CD14-positive monocyte (primary cell): Measurements from ENCODE around the gene ZBTB7A. TPM values are rescaled to one million over a fixed set of nuclear protein-coding genes. Genes with fewer than 3 reads are reported as not detected.

Source experiments
- DNase-seq, 3 donors: peaks; one replicate each; pipeline ENCODE4 v3.0.0-alpha.2; 2011 to 2022
- H2AFZ ChIP-seq: 2 replicates; pipeline ENCODE4 v1.6.0; 2012; ENCODE audit warnings: mild to moderate bottlenecking, low read depth, low read length, inconsistent platforms; ENCODE audit not compliant: insufficient read depth, poor library complexity, severe bottlenecking
- H3K27ac ChIP-seq, 2 donors: 1 replicate in 1 of 2; 2 replicates in 1 of 2; pipeline ENCODE4 v1.5.1; 2012 to 2013; ENCODE audit warnings: low read length in 2 of 2, control low read depth in 1 of 2, inconsistent platforms in 1 of 2, low read depth in 1 of 2, mild to moderate bottlenecking in 1 of 2
- H3K27me3 ChIP-seq, 2 donors: one replicate each; pipeline versions ENCODE4 v1.6.0 to v1.6.1; 2011 to 2013; ENCODE audit warnings: low read length in 2 of 2; ENCODE audit not compliant: control insufficient read depth in 2 of 2, insufficient read depth in 2 of 2
- H3K36me3 ChIP-seq, 2 donors: replicated peaks in 1 of 2; 1 replicate in 1 of 2; 2 replicates in 1 of 2; pipeline versions ENCODE4 v1.5.1 to v1.6.1; 2012 to 2013; ENCODE audit warnings: low read length in 2 of 2, control low read depth in 1 of 2, inconsistent platforms in 1 of 2, mild to moderate bottlenecking in 1 of 2; ENCODE audit not compliant: insufficient read depth in 2 of 2, control insufficient read depth in 1 of 2
- H3K4me1 ChIP-seq, 2 donors: 1 replicate in 1 of 2; 2 replicates in 1 of 2; pipeline versions ENCODE4 v1.5.1 to v1.6.1; 2012 to 2013; ENCODE audit warnings: low read length in 2 of 2, control low read depth in 1 of 2, inconsistent platforms in 1 of 2, mild to moderate bottlenecking in 1 of 2, moderate library complexity in 1 of 2; ENCODE audit not compliant: insufficient read depth in 2 of 2, control insufficient read depth in 1 of 2
- H3K4me2 ChIP-seq: replicated peaks from 2 replicates; pipeline ENCODE3; 2012; ENCODE audit warnings: low read length, moderate library complexity, mild to moderate bottlenecking; ENCODE audit not compliant: poor library complexity, severe bottlenecking; ENCODE audit errors: extremely low read depth
- H3K4me3 ChIP-seq, 3 experiments: fragments of 200-600 bp in 1 of 3; sonication (generic) in 1 of 3; replicated peaks in 1 of 3; 1 replicate in 2 of 3; 2 replicates in 1 of 3; pipeline ENCODE4 v1.5.1; 2011 to 2013; ENCODE audit warnings: low read length in 3 of 3, mild to moderate bottlenecking in 3 of 3, control low read depth in 2 of 3, low read depth in 2 of 3, inconsistent platforms in 1 of 3, moderate library complexity in 1 of 3
- H3K79me2 ChIP-seq: 2 replicates; pipeline ENCODE4 v1.6.0; 2012; ENCODE audit warnings: mild to moderate bottlenecking, control low read depth, inconsistent platforms, low read length, moderate library complexity; ENCODE audit not compliant: insufficient read depth
- H3K9ac ChIP-seq: 2 replicates; pipeline ENCODE4 v1.6.0; 2017; ENCODE audit warnings: low read length, mild to moderate bottlenecking; ENCODE audit not compliant: insufficient read depth, poor library complexity, severe bottlenecking
- H3K9me3 ChIP-seq, 2 donors: replicated peaks in 1 of 2; 1 replicate in 1 of 2; 2 replicates in 1 of 2; pipeline versions ENCODE4 v1.5.1 to v1.6.1; 2012 to 2013; ENCODE audit warnings: low read length in 2 of 2, control low read depth in 1 of 2; ENCODE audit not compliant: control insufficient read depth in 1 of 2, insufficient read depth in 1 of 2
- H4K20me1 ChIP-seq: 2 replicates; pipeline ENCODE4 v1.6.0; 2012; ENCODE audit warnings: mild to moderate bottlenecking, low read length, control low read depth, moderate library complexity; ENCODE audit not compliant: insufficient read depth
- H3K27ac Mint-ChIP-seq, 7 donors: one replicate each; pipeline ENCODE4 v1.8.0; 2020; ENCODE audit warnings: mild to moderate bottlenecking in 7 of 7, mixed read lengths in 7 of 7, moderate library complexity in 6 of 7, inconsistent platforms in 2 of 7
- H3K27me3 Mint-ChIP-seq, 3 donors: one replicate each; pipeline ENCODE4 v1.8.0; 2021 to 2022; ENCODE audit warnings: low read depth in 3 of 3, mild to moderate bottlenecking in 3 of 3, mixed read lengths in 3 of 3, moderate library complexity in 3 of 3, inconsistent platforms in 1 of 3
- H3K36me3 Mint-ChIP-seq, 2 donors: one replicate each; pipeline ENCODE4 v1.8.0; 2020; ENCODE audit warnings: mixed read lengths in 2 of 2, inconsistent platforms in 1 of 2, mild to moderate bottlenecking in 1 of 2
- H3K4me1 Mint-ChIP-seq: one replicate; pipeline ENCODE4 v1.8.0; 2020; ENCODE audit warnings: mild to moderate bottlenecking, mixed read lengths
- H3K4me3 Mint-ChIP-seq, 2 donors: one replicate each; pipeline ENCODE4 v1.8.0; 2020; ENCODE audit warnings: mild to moderate bottlenecking in 2 of 2, mixed read lengths in 2 of 2, moderate library complexity in 1 of 2
- H3K9me3 Mint-ChIP-seq, 7 donors: one replicate each; pipeline ENCODE4 v1.8.0; 2020 to 2022; ENCODE audit warnings: mixed read lengths in 7 of 7, mild to moderate bottlenecking in 6 of 7, moderate library complexity in 6 of 7, inconsistent platforms in 2 of 7
- WGBS: methylation state at CpG from one replicate; pipeline ENCODE4 v1.1.5; 2013; ENCODE audit warnings: missing lambda C conversion rate; ENCODE audit not compliant: insufficient coverage; 5-methylcytosine and 5-hydroxymethylcytosine counted together
- intact Hi-C, 2 donors: fragments of 100-400 bp; cut with micrococcal nuclease; formaldehyde crosslinking; loops; one replicate each; pipeline versions ENCODE4 v1.15.0 to v1.15.1; 2023
- polyA plus RNA-seq, 3 donors: library from polyadenylated mRNA; depleted of rRNA in 1 of 3; unstranded in 2 of 3; stranded (reverse) in 1 of 3; fragments of 300-500 nt in 2 of 3; fragments of >200 nt in 1 of 3; fragmentation: Illumina TruSeq in 2 of 3; gene quantifications; 1 replicate in 2 of 3; 2 replicates in 1 of 3; pipeline ENCODE4 v1.2.3, GENCODE V29; 2012 to 2021
- TF ChIP-seq, protein P1 (sequence below): fragments of 200-600 bp; IDR thresholded peaks from one replicate; pipeline ENCODE4 v1.8.0; 2022; ENCODE audit warnings: antibody characterized with exemption, mild to moderate bottlenecking

The ZBTB7A gene
- polyA plus RNA-seq, 3 donors: 18.0 to 31.5 (median 20.2) TPM

DNA sequence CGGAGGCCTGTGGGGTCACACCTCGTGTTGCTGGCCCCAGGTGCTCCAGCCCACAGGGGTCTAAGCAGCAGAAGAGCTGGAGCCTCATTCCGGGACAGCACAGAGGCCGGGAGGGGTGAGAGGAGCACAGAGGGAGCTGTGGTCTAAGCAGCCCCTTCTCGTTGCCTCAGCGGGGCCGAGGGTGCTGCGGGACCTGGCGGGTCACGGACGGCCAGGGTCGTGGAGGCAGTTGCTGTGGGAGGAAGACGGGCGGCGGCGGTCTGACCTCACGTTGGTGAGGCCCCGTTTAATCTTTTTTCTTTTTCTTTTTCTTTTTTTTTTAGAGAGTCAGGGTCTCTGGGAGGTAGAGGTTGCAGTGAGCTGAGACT is 37.5 kb downstream of the ZBTB7A start:
- no peak overlapping the region for H3K27ac ChIP-seq
- peaks cover 35% of the 10 kb centered on the region for H4K20me1 ChIP-seq
- H3K4me3 ChIP-seq: no peak overlapping the region
- Mint-ChIP-seq H3K36me3 (peaks cover 22 to 77% of the 10 kb centered on the region in 2 donors), H3K4me3 (no peak overlapping the region), H3K27ac (no peak overlapping the region), H3K27me3 (peaks cover 0 to 2% (median 1%) of the 10 kb centered on the region in 3 donors), H3K9me3 (peaks cover 0 to 3% (median 0%) of the 10 kb centered on the region in 7 donors), H3K4me1 (no peaks in the 10 kb centered on the region)
- H3K27me3 ChIP-seq: no peaks in the 10 kb centered on the region
- WGBS: 88% methylated on average over 12 of the region's 18 CpGs
- no peaks in the 10 kb centered on the region for H3K9me3 ChIP-seq
- no peaks in the 10 kb centered on the region for H3K79me2 ChIP-seq
- DNase-seq: no peak
- peaks cover 57 to 83% of the 10 kb centered on the region in 2 donors for H3K36me3 ChIP-seq
- intact Hi-C loops: no loop called here
- no peaks in the 10 kb centered on the region for H3K4me1 ChIP-seq
- TF ChIP-seq, protein P1, sequence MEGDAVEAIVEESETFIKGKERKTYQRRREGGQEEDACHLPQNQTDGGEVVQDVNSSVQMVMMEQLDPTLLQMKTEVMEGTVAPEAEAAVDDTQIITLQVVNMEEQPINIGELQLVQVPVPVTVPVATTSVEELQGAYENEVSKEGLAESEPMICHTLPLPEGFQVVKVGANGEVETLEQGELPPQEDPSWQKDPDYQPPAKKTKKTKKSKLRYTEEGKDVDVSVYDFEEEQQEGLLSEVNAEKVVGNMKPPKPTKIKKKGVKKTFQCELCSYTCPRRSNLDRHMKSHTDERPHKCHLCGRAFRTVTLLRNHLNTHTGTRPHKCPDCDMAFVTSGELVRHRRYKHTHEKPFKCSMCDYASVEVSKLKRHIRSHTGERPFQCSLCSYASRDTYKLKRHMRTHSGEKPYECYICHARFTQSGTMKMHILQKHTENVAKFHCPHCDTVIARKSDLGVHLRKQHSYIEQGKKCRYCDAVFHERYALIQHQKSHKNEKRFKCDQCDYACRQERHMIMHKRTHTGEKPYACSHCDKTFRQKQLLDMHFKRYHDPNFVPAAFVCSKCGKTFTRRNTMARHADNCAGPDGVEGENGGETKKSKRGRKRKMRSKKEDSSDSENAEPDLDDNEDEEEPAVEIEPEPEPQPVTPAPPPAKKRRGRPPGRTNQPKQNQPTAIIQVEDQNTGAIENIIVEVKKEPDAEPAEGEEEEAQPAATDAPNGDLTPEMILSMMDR: no peak
- H2AFZ ChIP-seq: no peak overlapping the region
- no peak overlapping the region for H3K9ac ChIP-seq
- H3K4me2 ChIP-seq: no peak overlapping the region

DNA sequence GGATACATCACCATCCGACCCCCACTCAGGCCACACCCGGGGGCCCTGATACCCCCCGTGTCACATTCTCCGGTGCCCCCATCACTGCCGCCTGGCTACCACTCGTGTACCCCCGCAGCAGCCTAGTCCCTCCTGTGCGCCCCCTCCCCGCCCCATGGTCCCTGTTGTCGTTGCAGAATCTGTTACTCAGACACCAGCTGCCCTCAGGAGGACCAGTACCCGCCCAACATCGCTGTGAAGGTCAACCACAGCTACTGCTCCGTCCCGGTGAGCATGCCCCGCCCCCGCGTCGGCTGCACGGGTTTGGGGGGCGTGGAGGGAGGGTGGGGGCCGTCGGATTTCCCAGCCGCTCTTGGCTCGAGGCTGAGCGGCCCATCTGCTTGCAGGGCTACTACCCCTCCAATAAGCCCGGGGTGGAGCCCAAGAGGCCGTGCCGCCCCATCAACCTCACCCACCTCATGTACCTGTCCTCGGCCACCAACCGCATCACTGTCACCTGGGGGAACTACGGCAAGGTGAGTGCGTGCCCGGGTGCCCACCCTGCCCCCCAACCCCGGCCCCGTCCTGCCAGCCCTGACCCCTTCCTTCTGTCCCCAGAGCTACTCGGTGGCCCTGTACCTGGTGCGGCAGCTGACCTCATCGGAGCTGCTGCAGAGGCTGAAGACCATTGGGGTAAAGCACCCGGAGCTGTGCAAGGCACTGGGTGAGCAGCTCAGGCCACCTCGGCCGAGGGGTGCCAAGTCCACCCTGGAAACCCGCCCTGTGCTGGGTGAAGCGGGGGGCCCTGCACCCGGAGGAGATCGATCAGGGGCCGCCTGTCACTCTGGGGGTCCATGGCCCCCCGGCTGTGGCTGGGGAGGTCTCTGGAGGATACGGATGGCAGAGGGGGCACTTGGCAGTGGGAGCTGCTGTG is 38.1 kb downstream of the ZBTB7A start:
- peaks cover 60 to 83% of the 10 kb centered on the region in 2 donors for H3K36me3 ChIP-seq
- TF ChIP-seq, protein P1: no peak
- intact Hi-C loops: no loop called here

More for the DNA sequence above, 38.1 kb downstream of the ZBTB7A start:
- H3K79me2 ChIP-seq: no peaks in the 10 kb centered on the region
- no peak overlapping the region for H3K4me2 ChIP-seq
- no peaks in the 10 kb centered on the region for H3K4me1 ChIP-seq
- Mint-ChIP-seq H3K9me3 (peaks cover 0 to 3% (median 0%) of the 10 kb centered on the region in 7 donors), H3K27me3 (peaks cover 0 to 2% (median 1%) of the 10 kb centered on the region in 3 donors), H3K4me3 (no peak overlapping the region), H3K4me1 (no peaks in the 10 kb centered on the region), H3K27ac (no peak overlapping the region), H3K36me3 (peaks cover 28 to 82% of the 10 kb centered on the region in 2 donors)
- no peak overlapping the region for H3K4me3 ChIP-seq
- no peaks in the 10 kb centered on the region for H3K9me3 ChIP-seq
- no peak overlapping the region for H3K9ac ChIP-seq
- H3K27ac ChIP-seq: no peak overlapping the region
- H3K27me3 ChIP-seq: no peaks in the 10 kb centered on the region
- WGBS: 98% methylated on average over 35 of the region's 48 CpGs
- no peak overlapping the region for H2AFZ ChIP-seq
- peaks cover 35% of the 10 kb centered on the region for H4K20me1 ChIP-seq
- DNase-seq: no peak
